SK-N-SH (cell line): ENCODE results near the gene C11orf52. TPM values are rescaled to one million over a fixed set of nuclear protein-coding genes. Genes with fewer than 3 reads are reported as not detected.

Source experiments
- CTCF ChIA-PET: fragments of 300-600, 350-600 bp; formaldehyde crosslinking; extraction: SDS; loops from one replicate; lab custom pipeline; 2021; lab: Yijun Ruan, JAX
- POLR2A ChIA-PET: fragments of 350-600 bp; sonication (Branson Sonifier 250); formaldehyde crosslinking; extraction: SDS; loops from one replicate; lab custom pipeline; 2020; ENCODE audit warnings: antibody characterized with exemption, inconsistent platforms; lab: Yijun Ruan, JAX
- DNase-seq: peaks from one replicate; pipeline ENCODE4 v3.0.0; 2012
- H2AFZ ChIP-seq: fragments of 200-600 bp; sonication (generic); 2 replicates; pipeline ENCODE4 v1.8.1; 2016; ENCODE audit warnings: antibody characterized with exemption, mild to moderate bottlenecking, low read depth
- H3F3A ChIP-seq: fragments of 200-600 bp; sonication (generic); replicated peaks from 2 replicates; pipeline ENCODE3; 2016; ENCODE audit warnings: antibody characterized with exemption, mild to moderate bottlenecking; ENCODE audit not compliant: insufficient read depth
- H3K27ac ChIP-seq, 2 experiments: fragments of 200-500 bp in 1 of 2; fragments of 200-600 bp in 1 of 2; sonication (Bioruptor generic) in 1 of 2; sonication (generic), shearing (Covaris generic) in 1 of 2; 2 replicates each; pipeline versions ENCODE4 v1.5.1 to v1.6.1; 2014 to 2016; ENCODE audit warnings: low read depth in 2 of 2, inconsistent platforms in 1 of 2, low read length in 1 of 2, mild to moderate bottlenecking in 1 of 2, mixed read lengths in 1 of 2
- H3K27me3 ChIP-seq: fragments of 200-600 bp; sonication (generic), shearing (Covaris generic); 2 replicates; pipeline ENCODE4 v1.6.1; 2016; ENCODE audit warnings: mixed run types; ENCODE audit not compliant: insufficient read depth
- H3K36me3 ChIP-seq, 2 experiments: fragments of 200-500 bp in 1 of 2; fragments of 200-600 bp in 1 of 2; sonication (Bioruptor generic) in 1 of 2; sonication (generic) in 1 of 2; replicated peaks in 1 of 2; 2 replicates each; pipeline versions ENCODE3 to v1.5.1; 2014 to 2016; ENCODE audit warnings: low read length in 1 of 2, mild to moderate bottlenecking in 1 of 2; ENCODE audit not compliant: insufficient read depth in 2 of 2, control insufficient read depth in 1 of 2
- H3K4me1 ChIP-seq, 2 experiments: fragments of 200-500 bp in 1 of 2; fragments of 200-600 bp in 1 of 2; sonication (Bioruptor generic) in 1 of 2; sonication (generic), shearing (Covaris generic) in 1 of 2; 2 replicates each; pipeline versions ENCODE4 v1.5.1 to v1.6.1; 2014 to 2016; ENCODE audit warnings: low read depth in 1 of 2, low read length in 1 of 2, mixed run types in 1 of 2; ENCODE audit not compliant: insufficient read depth in 2 of 2, control insufficient read depth in 1 of 2
- H3K4me2 ChIP-seq: fragments of 200-600 bp; sonication (generic), shearing (Covaris generic); 2 replicates; pipeline ENCODE4 v1.6.1; 2017; ENCODE audit warnings: mixed run types
- H3K4me3 ChIP-seq, 2 experiments: fragments of 200-500 bp in 1 of 2; fragments of 200-600 bp in 1 of 2; sonication (Bioruptor generic) in 1 of 2; sonication (generic), shearing (Covaris generic) in 1 of 2; 2 replicates each; pipeline versions ENCODE4 v1.5.1 to v1.8.1; 2014 to 2016; ENCODE audit warnings: low read depth in 2 of 2, inconsistent platforms in 1 of 2, low read length in 1 of 2, mild to moderate bottlenecking in 1 of 2, mixed read lengths in 1 of 2, moderate library complexity in 1 of 2
- H3K79me2 ChIP-seq: fragments of 200-600 bp; sonication (generic); 2 replicates; pipeline ENCODE4 v1.8.1; 2017; ENCODE audit warnings: mild to moderate bottlenecking; ENCODE audit not compliant: insufficient read depth
- H3K9ac ChIP-seq: fragments of 200-600 bp; sonication (generic); 2 replicates; pipeline ENCODE4 v1.6.1; 2017; ENCODE audit warnings: mixed run types
- H3K9me2 ChIP-seq: fragments of 200-600 bp; sonication (generic); 2 replicates; pipeline ENCODE4 v1.6.1; 2017; ENCODE audit warnings: mixed run types
- H3K9me3 ChIP-seq: fragments of 200-600 bp; sonication (generic); 2 replicates; pipeline ENCODE4 v1.6.1; 2017; ENCODE audit warnings: mixed run types, mild to moderate bottlenecking, moderate library complexity
- H4K20me1 ChIP-seq: fragments of 200-600 bp; sonication (generic); 2 replicates; pipeline ENCODE4 v1.6.1; 2017; ENCODE audit warnings: mild to moderate bottlenecking, mixed run types; ENCODE audit not compliant: insufficient read depth
- ELF1 ChIP-seq: IDR thresholded peaks from 2 replicates; pipeline ENCODE4 v1.4.0; 2012
- EZH2phosphoT487 ChIP-seq: fragments of 200-600 bp; sonication (generic); IDR thresholded peaks from 2 replicates; pipeline ENCODE4 v1.6.1; 2017; ENCODE audit warnings: low read depth, mixed run types, mild to moderate bottlenecking, antibody characterized with exemption, moderate library complexity, borderline replicate concordance
- FOXJ3 ChIP-seq: sonication (generic); formaldehyde crosslinking; IDR thresholded peaks from 2 replicates; pipeline ENCODE4 v1.5.1; 2020; ENCODE audit warnings: mild to moderate bottlenecking, missing genetic modification reagents
- MEF2A ChIP-seq: IDR thresholded peaks from 2 replicates; pipeline ENCODE4 v1.4.0; 2012; ENCODE audit warnings: low read depth, borderline replicate concordance
- NFIC ChIP-seq: IDR thresholded peaks from 2 replicates; pipeline ENCODE4 v1.4.0; 2012; ENCODE audit warnings: borderline replicate concordance
- POLR2AphosphoS5 ChIP-seq: IDR thresholded peaks from 2 replicates; pipeline ENCODE4 v1.6.1; 2012; ENCODE audit warnings: low read depth, low read length
- RCOR1 ChIP-seq: fragments of 150-350 bp; IDR thresholded peaks from 2 replicates; pipeline ENCODE4 v1.6.1; 2017; ENCODE audit warnings: antibody characterized with exemption, low read length
- SIN3A ChIP-seq: IDR thresholded peaks from 2 replicates; pipeline ENCODE4 v1.6.1; 2012; ENCODE audit warnings: low read depth, mild to moderate bottlenecking, low read length, moderate library complexity, borderline replicate concordance
- SMC3 ChIP-seq: IDR thresholded peaks from 2 replicates; pipeline ENCODE4 v1.6.1; 2012; ENCODE audit warnings: low read depth, low read length, improper control_type of control experiment
- TCF12 ChIP-seq: IDR thresholded peaks from 2 replicates; pipeline ENCODE4 v1.4.0; 2012
- TEAD4 ChIP-seq: IDR thresholded peaks from 2 replicates; pipeline ENCODE4 v1.4.0; 2012; ENCODE audit warnings: mild to moderate bottlenecking, borderline replicate concordance; ENCODE audit not compliant: insufficient read depth
- YY1 ChIP-seq: IDR thresholded peaks from 2 replicates; pipeline ENCODE4 v1.4.0; 2012; ENCODE audit warnings: low read depth, mild to moderate bottlenecking
- WGBS: methylation state at CpG from one replicate; pipeline ENCODE4 v1.1.6; 2017; ENCODE audit warnings: low lambda C conversion rate; 5-methylcytosine and 5-hydroxymethylcytosine counted together
- polyA plus RNA-seq, 3 experiments: library from polyadenylated mRNA; depleted of rRNA; stranded (reverse); fragments of >200 nt; gene quantifications; 2 replicates each; pipeline ENCODE4 v1.2.3, GENCODE V29; 2012
- TF ChIP-seq, protein P1 (sequence below): IDR thresholded peaks from 2 replicates; pipeline ENCODE4 v1.4.0; 2012; ENCODE audit warnings: low read depth
- TF ChIP-seq, protein P2 (sequence below): fragments of 200-600 bp; sonication (generic); IDR thresholded peaks from 2 replicates; pipeline ENCODE4 v1.6.1; 2017; ENCODE audit warnings: antibody characterized with exemption, mild to moderate bottlenecking, moderate library complexity
- TF ChIP-seq, protein P3 (sequence below): IDR thresholded peaks from 2 replicates; pipeline ENCODE4 v1.4.0; 2012; ENCODE audit warnings: low read depth, borderline replicate concordance
- TF ChIP-seq, protein P4 (sequence below): IDR thresholded peaks from 2 replicates; pipeline ENCODE4; 2012

The C11orf52 gene
- polyA plus RNA-seq, 1 of the 3 experiments (the other 2 are of a cell fraction) = not detected

DNA sequence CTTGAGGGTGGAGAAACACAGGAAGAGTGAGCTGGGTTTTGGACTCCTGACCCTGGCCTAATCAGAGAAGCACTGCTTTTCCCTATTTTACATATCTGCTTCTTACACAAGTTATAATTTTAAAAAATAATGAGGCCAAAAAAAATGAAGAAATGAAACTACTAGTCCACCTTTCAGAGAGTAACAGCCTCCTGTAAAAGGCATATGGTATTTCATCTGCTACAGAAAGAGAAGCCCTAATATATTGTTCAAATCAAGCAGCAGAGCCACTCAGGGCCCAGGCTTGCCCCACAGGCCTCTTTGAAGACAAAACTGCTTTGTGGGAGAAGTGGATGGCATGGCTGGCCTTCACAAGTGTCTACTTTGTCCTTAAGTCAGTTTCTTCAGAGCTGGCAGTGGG, 28.4 kb downstream of the C11orf52 start:
- peaks cover 0 to 5% of the 10 kb centered on the region in 2 experiments for H3K36me3 ChIP-seq
- POLR2A ChIA-PET = no interaction called here
- peaks cover 32% of the 10 kb centered on the region for H3F3A ChIP-seq
- H3K79me2 ChIP-seq = peaks cover 46% of the 10 kb centered on the region; the same call in 1 of the 2 replicates
- H3K4me2 ChIP-seq = no peak overlapping the region
- H3K27ac ChIP-seq = peak overlapping the region in 1 of 2 experiments; percentile 96; a peak in 1 of 4 replicates
- H4K20me1 ChIP-seq = no peaks in the 10 kb centered on the region
- H3K9me3 ChIP-seq = no peaks in the 10 kb centered on the region
- TF ChIP-seq TCF12 = no peak
- TF ChIP-seq MEF2A = no peak
- H3K4me1 ChIP-seq = peaks cover 7 to 31% of the 10 kb centered on the region in 2 experiments; a peak in 3 of 4 replicates
- DNase-seq = no peak
- CTCF ChIA-PET = no interaction called here
- no peak overlapping the region for H3K4me3 ChIP-seq
- no peak overlapping the region for H2AFZ ChIP-seq
- no peaks in the 10 kb centered on the region for H3K9me2 ChIP-seq
- no peaks in the 10 kb centered on the region for H3K27me3 ChIP-seq
- no peak overlapping the region for H3K9ac ChIP-seq

DNA sequence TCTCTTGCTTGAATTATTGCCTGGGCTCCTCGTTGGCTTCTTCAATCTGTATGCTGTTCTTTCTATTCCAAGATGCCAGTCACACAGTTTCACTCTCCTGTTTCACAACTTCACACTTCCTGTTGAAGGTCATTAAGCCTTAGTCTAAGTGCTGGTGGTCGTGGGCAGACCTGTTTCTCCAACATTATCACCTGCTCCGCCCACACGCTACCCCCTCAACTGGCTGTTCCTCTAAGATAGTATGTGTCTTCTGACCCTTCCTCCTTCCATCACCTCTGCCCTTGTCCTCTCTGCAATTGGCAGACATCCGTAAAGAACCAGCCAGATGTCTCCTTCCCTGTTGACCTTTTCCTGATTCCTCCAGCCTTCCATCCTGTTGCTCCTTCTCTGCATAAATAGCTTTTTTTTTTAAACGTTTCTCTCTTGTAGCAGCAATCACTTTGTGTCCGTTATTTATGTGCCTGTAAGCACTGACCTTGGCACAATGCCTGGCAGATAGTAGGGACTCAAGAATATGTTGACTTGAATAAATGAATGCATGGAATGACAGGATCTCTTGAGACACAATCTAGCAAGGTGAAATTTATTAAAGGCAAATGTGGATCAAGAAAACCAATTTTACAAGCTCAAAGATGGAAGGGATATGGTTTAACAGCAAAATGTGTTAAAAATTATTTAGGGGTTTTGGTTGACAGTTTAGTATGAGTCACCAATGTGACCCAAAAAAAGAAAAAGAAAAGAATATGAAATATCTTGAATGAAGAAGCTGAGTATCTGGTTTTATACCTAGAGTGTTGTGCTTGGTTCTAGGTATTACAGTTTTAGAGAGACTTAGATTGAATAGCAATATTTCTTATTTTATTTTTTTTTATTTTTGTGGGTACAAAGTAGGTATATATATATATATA, 31.1 kb downstream of the C11orf52 start:
- Histone ChIP-seq H2AFZ (no peak overlapping the region), H3F3A (peaks cover 11% of the 10 kb centered on the region), H3K9me3 (no peaks in the 10 kb centered on the region), H3K4me3 (no peak overlapping the region), H3K27me3 (no peaks in the 10 kb centered on the region), H3K9ac (no peak overlapping the region), H3K79me2 (peaks cover 33% of the 10 kb centered on the region; the same call in 1 of the 2 replicates), H3K27ac (no peak overlapping the region), H4K20me1 (no peaks in the 10 kb centered on the region), H3K4me1 (peaks cover 0 to 12% of the 10 kb centered on the region in 2 experiments; a peak in 2 of 4 replicates), H3K36me3 (peaks cover 0 to 5% of the 10 kb centered on the region in 2 experiments), H3K9me2 (no peaks in the 10 kb centered on the region), H3K4me2 (no peak overlapping the region)
- TF ChIP-seq, protein P1, sequence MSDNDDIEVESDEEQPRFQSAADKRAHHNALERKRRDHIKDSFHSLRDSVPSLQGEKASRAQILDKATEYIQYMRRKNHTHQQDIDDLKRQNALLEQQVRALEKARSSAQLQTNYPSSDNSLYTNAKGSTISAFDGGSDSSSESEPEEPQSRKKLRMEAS = no peak
- CTCF ChIA-PET = interaction anchor here (0.9 kb wide), 1 partner anchor 12 kb away, joined by 4 read pairs; the partner anchor contains the start of gene DIXDC1
- POLR2A ChIA-PET = interaction anchor here (1.0 kb wide), 1 partner anchor 11 kb away, joined by 3 read pairs; no protein-coding TSS in a partner anchor
- no peak for DNase-seq
- 88% methylated on average over 7 of the region's 7 CpGs for WGBS

DNA sequence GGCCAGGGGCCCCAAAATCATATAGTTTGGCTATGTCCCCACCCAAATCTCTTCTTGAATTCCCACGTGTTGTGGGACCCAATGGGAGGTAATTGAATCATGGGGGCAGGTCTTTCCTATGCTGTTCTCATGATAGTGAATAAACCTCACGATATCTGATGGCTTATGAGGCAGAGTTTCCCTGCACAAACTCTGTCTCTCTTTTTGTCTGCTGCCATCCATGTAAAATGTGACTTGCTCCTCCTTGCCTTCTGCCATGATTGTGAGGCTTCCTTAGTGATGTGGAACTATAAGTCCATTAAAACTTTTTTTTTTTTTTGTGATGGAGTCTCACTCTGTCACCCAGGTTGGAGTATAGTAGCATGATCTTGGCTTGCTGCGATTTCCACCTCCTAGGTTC, 32.9 kb downstream of the C11orf52 start:
- Histone ChIP-seq H4K20me1 (no peaks in the 10 kb centered on the region), H3K36me3 (peaks cover 0 to 5% of the 10 kb centered on the region in 2 experiments), H2AFZ (no peak overlapping the region), H3K4me1 (peaks cover 0 to under 1% of the 10 kb centered on the region in 2 experiments; a peak in 1 of 4 replicates), H3K9me3 (no peaks in the 10 kb centered on the region), H3K9me2 (no peaks in the 10 kb centered on the region), H3K4me3 (no peak overlapping the region), H3K4me2 (no peak overlapping the region), H3K27ac (no peak overlapping the region), H3K79me2 (peaks cover 32% of the 10 kb centered on the region; the same call in 1 of the 2 replicates), H3K9ac (no peak overlapping the region), H3K27me3 (no peaks in the 10 kb centered on the region), H3F3A (no peaks in the 10 kb centered on the region)
- WGBS = 91% methylated on average over 3 of the region's 3 CpGs
- ChIA-PET CTCF (no interaction called here), POLR2A (no interaction called here)
- no peak for DNase-seq
- TF ChIP-seq SIN3A (no peak), YY1 (no peak), SMC3 (no peak), ELF1 (no peak), EZH2phosphoT487 (no peak), RCOR1 (no peak), NFIC (no peak), TEAD4 (no peak), POLR2AphosphoS5 (no peak), FOXJ3 (CRISPR knock-in tag) (no peak)
- TF ChIP-seq, protein P2, sequence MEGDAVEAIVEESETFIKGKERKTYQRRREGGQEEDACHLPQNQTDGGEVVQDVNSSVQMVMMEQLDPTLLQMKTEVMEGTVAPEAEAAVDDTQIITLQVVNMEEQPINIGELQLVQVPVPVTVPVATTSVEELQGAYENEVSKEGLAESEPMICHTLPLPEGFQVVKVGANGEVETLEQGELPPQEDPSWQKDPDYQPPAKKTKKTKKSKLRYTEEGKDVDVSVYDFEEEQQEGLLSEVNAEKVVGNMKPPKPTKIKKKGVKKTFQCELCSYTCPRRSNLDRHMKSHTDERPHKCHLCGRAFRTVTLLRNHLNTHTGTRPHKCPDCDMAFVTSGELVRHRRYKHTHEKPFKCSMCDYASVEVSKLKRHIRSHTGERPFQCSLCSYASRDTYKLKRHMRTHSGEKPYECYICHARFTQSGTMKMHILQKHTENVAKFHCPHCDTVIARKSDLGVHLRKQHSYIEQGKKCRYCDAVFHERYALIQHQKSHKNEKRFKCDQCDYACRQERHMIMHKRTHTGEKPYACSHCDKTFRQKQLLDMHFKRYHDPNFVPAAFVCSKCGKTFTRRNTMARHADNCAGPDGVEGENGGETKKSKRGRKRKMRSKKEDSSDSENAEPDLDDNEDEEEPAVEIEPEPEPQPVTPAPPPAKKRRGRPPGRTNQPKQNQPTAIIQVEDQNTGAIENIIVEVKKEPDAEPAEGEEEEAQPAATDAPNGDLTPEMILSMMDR = no peak
- TF ChIP-seq, protein P3, sequence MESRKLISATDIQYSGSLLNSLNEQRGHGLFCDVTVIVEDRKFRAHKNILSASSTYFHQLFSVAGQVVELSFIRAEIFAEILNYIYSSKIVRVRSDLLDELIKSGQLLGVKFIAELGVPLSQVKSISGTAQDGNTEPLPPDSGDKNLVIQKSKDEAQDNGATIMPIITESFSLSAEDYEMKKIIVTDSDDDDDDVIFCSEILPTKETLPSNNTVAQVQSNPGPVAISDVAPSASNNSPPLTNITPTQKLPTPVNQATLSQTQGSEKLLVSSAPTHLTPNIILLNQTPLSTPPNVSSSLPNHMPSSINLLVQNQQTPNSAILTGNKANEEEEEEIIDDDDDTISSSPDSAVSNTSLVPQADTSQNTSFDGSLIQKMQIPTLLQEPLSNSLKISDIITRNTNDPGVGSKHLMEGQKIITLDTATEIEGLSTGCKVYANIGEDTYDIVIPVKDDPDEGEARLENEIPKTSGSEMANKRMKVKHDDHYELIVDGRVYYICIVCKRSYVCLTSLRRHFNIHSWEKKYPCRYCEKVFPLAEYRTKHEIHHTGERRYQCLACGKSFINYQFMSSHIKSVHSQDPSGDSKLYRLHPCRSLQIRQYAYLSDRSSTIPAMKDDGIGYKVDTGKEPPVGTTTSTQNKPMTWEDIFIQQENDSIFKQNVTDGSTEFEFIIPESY = no peak
- TF ChIP-seq, protein P4, sequence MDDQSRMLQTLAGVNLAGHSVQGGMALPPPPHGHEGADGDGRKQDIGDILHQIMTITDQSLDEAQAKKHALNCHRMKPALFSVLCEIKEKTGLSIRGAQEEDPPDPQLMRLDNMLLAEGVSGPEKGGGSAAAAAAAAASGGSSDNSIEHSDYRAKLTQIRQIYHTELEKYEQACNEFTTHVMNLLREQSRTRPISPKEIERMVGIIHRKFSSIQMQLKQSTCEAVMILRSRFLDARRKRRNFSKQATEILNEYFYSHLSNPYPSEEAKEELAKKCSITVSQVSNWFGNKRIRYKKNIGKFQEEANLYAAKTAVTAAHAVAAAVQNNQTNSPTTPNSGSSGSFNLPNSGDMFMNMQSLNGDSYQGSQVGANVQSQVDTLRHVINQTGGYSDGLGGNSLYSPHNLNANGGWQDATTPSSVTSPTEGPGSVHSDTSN = no peak
